Caco-2 (cell line): Measurements from ENCODE around the gene ADCY5. TPM values are rescaled to one million over a fixed set of nuclear protein-coding genes. Genes with fewer than 3 reads are reported as not detected.

Experiments
- BruUV-seq: library from RNA; stranded (reverse); fragments of 400-500 nt; replicated peaks from 2 replicates; lab custom pipeline; 2021; lab: Mats Ljungman, UMichigan
- CTCF ChIA-PET: fragments of 300-600 bp; sonication (Branson Sonifier 250); formaldehyde crosslinking; loops from one replicate; lab custom pipeline; 2022; ENCODE audit warnings: antibody characterized with exemption; lab: Charles Lee
- POLR2A ChIA-PET: fragments of 300-600 bp; sonication (Branson Sonifier 250); formaldehyde crosslinking; loops from one replicate; lab custom pipeline; 2022; ENCODE audit warnings: antibody characterized with exemption; lab: Charles Lee
- DNase-seq, 2 experiments: peaks; one replicate each; pipeline versions ENCODE4 v3.0.0 to v3.0.0-alpha.2; 2020 to 2022
- H3K27me3 ChIP-seq: replicated peaks from 2 replicates; pipeline ENCODE4 v1.6.0; 2011; ENCODE audit warnings: low read length; ENCODE audit not compliant: control insufficient read depth, insufficient read depth
- H3K36me3 ChIP-seq: 2 replicates; pipeline ENCODE4 v1.5.1; 2011; ENCODE audit warnings: low read length; ENCODE audit not compliant: control insufficient read depth, insufficient read depth
- H3K4me1 ChIP-seq: fragments of 250-450 bp; sonication (Bioruptor Pico); 2 replicates; pipeline ENCODE4 v1.5.1; 2020; ENCODE audit warnings: mild to moderate bottlenecking
- H3K4me3 ChIP-seq: 2 replicates; pipeline ENCODE4 v1.5.1; 2011; ENCODE audit warnings: low read depth, mild to moderate bottlenecking, control low read depth, low read length
- H3K9me3 ChIP-seq: fragments of 250-450 bp; sonication (Bioruptor Pico); 2 replicates; pipeline ENCODE4 v1.5.1; 2020; ENCODE audit warnings: mild to moderate bottlenecking, moderate library complexity
- H3K27ac Mint-ChIP-seq: one replicate; pipeline ENCODE4 v1.8.0; 2022; ENCODE audit warnings: mixed read lengths; ENCODE audit not compliant: unreplicated experiment
- H3K27me3 Mint-ChIP-seq: one replicate; pipeline ENCODE4 v1.8.0; 2022; ENCODE audit warnings: mixed read lengths; ENCODE audit not compliant: insufficient read depth, unreplicated experiment
- H3K36me3 Mint-ChIP-seq: one replicate; pipeline ENCODE4 v1.8.0; 2022; ENCODE audit warnings: mild to moderate bottlenecking, mixed read lengths; ENCODE audit not compliant: insufficient read depth, unreplicated experiment
- H3K4me1 Mint-ChIP-seq: one replicate; pipeline ENCODE4 v1.8.0; 2022; ENCODE audit warnings: low read depth, mixed read lengths; ENCODE audit not compliant: unreplicated experiment
- H3K4me3 Mint-ChIP-seq: one replicate; pipeline ENCODE4 v1.8.0; 2022; ENCODE audit warnings: mild to moderate bottlenecking, moderate library complexity, mixed read lengths; ENCODE audit not compliant: unreplicated experiment
- H3K9me3 Mint-ChIP-seq: one replicate; pipeline ENCODE4 v1.8.0; 2022; ENCODE audit warnings: mixed read lengths; ENCODE audit not compliant: unreplicated experiment
- CTCF ChIP-seq, 2 experiments: fragments of 200-600 bp in 1 of 2; IDR thresholded peaks; 1 replicate in 1 of 2; 2 replicates in 1 of 2; pipeline versions ENCODE4 v1.5.1 to v1.8.0; 2011 to 2022; ENCODE audit warnings: antibody characterized with exemption in 1 of 2, control low read depth in 1 of 2, inconsistent platforms in 1 of 2, low read depth in 1 of 2, low read length in 1 of 2, mild to moderate bottlenecking in 1 of 2, moderate library complexity in 1 of 2; ENCODE audit not compliant: insufficient read depth in 1 of 2, severe bottlenecking in 1 of 2, unreplicated experiment in 1 of 2
- intact Hi-C: fragments of 100-400 bp; cut with micrococcal nuclease; formaldehyde crosslinking; loops from one replicate; pipeline ENCODE4 v1.10.0; 2022; ENCODE audit not compliant: unreplicated experiment
- total RNA-seq: library from RNA; stranded (reverse); gene quantifications from 2 replicates; pipeline ENCODE4 v1.2.3, GENCODE V29; 2022

ADCY5 gene
- total RNA-seq, 1 experiment from 2014 or later: 0.91 TPM

- H3K36me3 ChIP-seq: no peaks in the 10 kb centered on the region
- H3K9me3 ChIP-seq: no peaks in the 10 kb centered on the region
- Mint-ChIP-seq H3K36me3 (no peaks in the 10 kb centered on the region), H3K27me3 (peaks cover 12% of the 10 kb centered on the region), H3K9me3 (no peaks in the 10 kb centered on the region), H3K4me1 (peaks cover 6% of the 10 kb centered on the region), H3K27ac (no peak overlapping the region), H3K4me3 (no peak overlapping the region)
- DNase-seq: no peak
- no peak overlapping the region for H3K4me3 ChIP-seq
- no peak for TF ChIP-seq CTCF (IDR thresholded peaks at IDR 0.05; ENCODE audit: insufficient read depth in 1 of 2, low read depth in 1 of 2, low read length in 1 of 2, severe bottlenecking in 1 of 2, unreplicated experiment in 1 of 2)
- ChIA-PET CTCF (no interaction called here), POLR2A (no interaction called here)
- H3K27me3 ChIP-seq: no peaks in the 10 kb centered on the region
- BruUV-seq: no TSS peak
- H3K4me1 ChIP-seq: no peaks in the 10 kb centered on the region
- intact Hi-C loops: no loop called here
Observed at GRCh38 chr3:123392368-123392767, 56.5 kb downstream of the ADCY5 start.

GRCh38 chr3:123390865-123391600 lies 57.9 kb downstream of the ADCY5 start:
- Mint-ChIP-seq H3K4me1 (peaks cover 6% of the 10 kb centered on the region), H3K4me3 (no peak overlapping the region), H3K27ac (no peak overlapping the region), H3K9me3 (no peaks in the 10 kb centered on the region), H3K27me3 (peaks cover 8% of the 10 kb centered on the region), H3K36me3 (no peaks in the 10 kb centered on the region)
- ChIA-PET POLR2A (no interaction called here), CTCF (interaction anchor here (1.0 kb wide), 1 partner anchor 22 kb away, joined by 3 read pairs; no protein-coding TSS in a partner anchor)
- Histone ChIP-seq H3K36me3 (no peaks in the 10 kb centered on the region), H3K27me3 (no peaks in the 10 kb centered on the region), H3K4me1 (no peaks in the 10 kb centered on the region), H3K9me3 (no peaks in the 10 kb centered on the region), H3K4me3 (no peak overlapping the region)
- intact Hi-C loops: no loop called here
- no peak for DNase-seq
- no peak for TF ChIP-seq CTCF (IDR thresholded peaks at IDR 0.05; ENCODE audit: insufficient read depth in 1 of 2, low read depth in 1 of 2, low read length in 1 of 2, severe bottlenecking in 1 of 2, unreplicated experiment in 1 of 2)
- BruUV-seq: no TSS peak

GRCh38 chr3:123389628-123389918 lies 59.3 kb downstream of the ADCY5 start:
- no peak for DNase-seq
- TF ChIP-seq CTCF (IDR thresholded peaks at IDR 0.05; ENCODE audit: insufficient read depth in 1 of 2, low read depth in 1 of 2, low read length in 1 of 2, severe bottlenecking in 1 of 2, unreplicated experiment in 1 of 2): no peak
- Mint-ChIP-seq H3K36me3 (no peaks in the 10 kb centered on the region), H3K4me1 (peaks cover 6% of the 10 kb centered on the region), H3K27ac (no peak overlapping the region), H3K27me3 (peaks cover 6% of the 10 kb centered on the region), H3K4me3 (no peak overlapping the region), H3K9me3 (no peaks in the 10 kb centered on the region)
- BruUV-seq: no TSS peak
- Histone ChIP-seq H3K4me3 (no peak overlapping the region), H3K4me1 (no peaks in the 10 kb centered on the region), H3K36me3 (no peaks in the 10 kb centered on the region), H3K9me3 (no peaks in the 10 kb centered on the region), H3K27me3 (no peaks in the 10 kb centered on the region)
- CTCF ChIA-PET: no interaction called here
- POLR2A ChIA-PET: no interaction called here
- intact Hi-C loops: no loop called here
